HEK293 (cell line): Measurements from ENCODE around the gene HTRA2.

Experiments
- CTCF ChIA-PET: fragments of 350-600 bp; formaldehyde crosslinking; extraction: SDS; loops from one replicate; lab custom pipeline; 2021; ENCODE audit warnings: antibody characterized with exemption; lab: Yijun Ruan, JAX
- POLR2A ChIA-PET: fragments of 300-600 bp; formaldehyde crosslinking; extraction: SDS; loops from one replicate; lab custom pipeline; 2020; ENCODE audit warnings: antibody characterized with exemption, inconsistent platforms; lab: Yijun Ruan, JAX
- H3K27ac ChIP-seq: fragments of 200-500 bp; sonication (Bioruptor generic); 2 replicates; pipeline ENCODE4 v1.5.1; 2014; ENCODE audit warnings: low read depth, low read length, control low read depth, inconsistent platforms; ENCODE audit errors: extremely low read depth
- H3K36me3 ChIP-seq, 2 experiments: fragments of 200-500 bp in 1 of 2; sonication (Bioruptor generic) in 1 of 2; 1 replicate in 1 of 2; 2 replicates in 1 of 2; pipeline ENCODE4 v1.5.1; 2014 to 2017; ENCODE audit warnings: inconsistent platforms in 2 of 2, low read length in 2 of 2; ENCODE audit not compliant: control insufficient read depth in 2 of 2, insufficient read depth in 1 of 2
- H3K4me1 ChIP-seq: fragments of 200-500 bp; sonication (Bioruptor generic); 2 replicates; pipeline ENCODE4 v1.5.1; 2014; ENCODE audit warnings: mild to moderate bottlenecking, low read length, inconsistent platforms; ENCODE audit not compliant: control insufficient read depth, insufficient read depth
- H3K4me3 ChIP-seq: 2 replicates; pipeline ENCODE4 v1.5.1; 2011; ENCODE audit warnings: low read depth, mild to moderate bottlenecking, control low read depth, low read length, moderate library complexity
- H3K9me3 ChIP-seq: fragments of 200-500 bp; sonication (Bioruptor generic); 2 replicates; pipeline ENCODE4 v1.5.1; 2014; ENCODE audit warnings: low read depth, low read length, inconsistent platforms; ENCODE audit not compliant: control insufficient read depth, insufficient read depth
- AEBP2 ChIP-seq: fragments of 450-650 bp; formaldehyde crosslinking; IDR thresholded peaks from 2 replicates; pipeline ENCODE4 v1.5.1; 2016; ENCODE audit warnings: missing biosample characterization, missing genetic modification characterization, borderline replicate concordance
- BCL11B ChIP-seq: fragments of 450-650 bp; formaldehyde crosslinking; IDR thresholded peaks from 2 replicates; pipeline ENCODE4 v1.5.1; 2016; ENCODE audit warnings: low read depth, missing biosample characterization, missing genetic modification characterization
- ELK4 ChIP-seq: IDR thresholded peaks from 2 replicates; pipeline ENCODE4 v1.6.1; 2011; ENCODE audit warnings: mild to moderate bottlenecking, low read depth, low read length, borderline replicate concordance
- GLIS1 ChIP-seq: fragments of 450-650 bp; formaldehyde crosslinking; IDR thresholded peaks from 2 replicates; pipeline ENCODE4 v1.5.1; 2016; ENCODE audit warnings: missing biosample characterization, missing genetic modification characterization
- KLF8 ChIP-seq: fragments of 450-650 bp; formaldehyde crosslinking; IDR thresholded peaks from 2 replicates; pipeline ENCODE4 v1.5.1; 2016; ENCODE audit warnings: missing biosample characterization, missing genetic modification characterization
- MYNN ChIP-seq: fragments of 450-650 bp; formaldehyde crosslinking; IDR thresholded peaks from 2 replicates; pipeline ENCODE4 v1.5.1; 2016; ENCODE audit warnings: missing biosample characterization, missing genetic modification characterization, borderline replicate concordance
- OSR2 ChIP-seq: fragments of 450-650 bp; formaldehyde crosslinking; IDR thresholded peaks from 2 replicates; pipeline ENCODE4 v1.5.1; 2016; ENCODE audit warnings: missing biosample characterization, missing genetic modification characterization
- SP2 ChIP-seq: fragments of 450-650 bp; formaldehyde crosslinking; IDR thresholded peaks from 2 replicates; pipeline ENCODE4 v1.5.1; 2016; ENCODE audit warnings: missing biosample characterization, missing genetic modification characterization
- SP3 ChIP-seq: fragments of 450-650 bp; formaldehyde crosslinking; IDR thresholded peaks from 2 replicates; pipeline ENCODE4 v1.5.1; 2016; ENCODE audit warnings: missing biosample characterization, missing genetic modification characterization
- ZBTB11 ChIP-seq: fragments of 450-650 bp; formaldehyde crosslinking; conservative IDR thresholded peaks from 2 replicates; pipeline ENCODE4 v1.5.1; 2016; ENCODE audit warnings: low read depth, missing biosample characterization, missing genetic modification characterization
- ZBTB26 ChIP-seq: fragments of 450-650 bp; formaldehyde crosslinking; optimal IDR thresholded peaks from 2 replicates; pipeline ENCODE3; 2016; ENCODE audit warnings: missing biosample characterization, mild to moderate bottlenecking, missing genetic modification characterization
- ZBTB7A ChIP-seq: fragments of 450-650 bp; formaldehyde crosslinking; IDR thresholded peaks from 2 replicates; pipeline ENCODE4 v1.5.1; 2016; ENCODE audit warnings: low read depth, missing biosample characterization, missing genetic modification characterization
- ZEB2 ChIP-seq: fragments of 450-650 bp; formaldehyde crosslinking; IDR thresholded peaks from 2 replicates; pipeline ENCODE4 v1.5.1; 2016; ENCODE audit warnings: missing biosample characterization, missing genetic modification characterization
- ZNF112 ChIP-seq: fragments of 450-650 bp; formaldehyde crosslinking; IDR thresholded peaks from 2 replicates; pipeline ENCODE4 v1.5.0; 2017; ENCODE audit warnings: missing biosample characterization, missing genetic modification characterization
- ZNF138 ChIP-seq: fragments of 450-650 bp; formaldehyde crosslinking; IDR thresholded peaks from 2 replicates; pipeline ENCODE4 v1.5.1; 2016; ENCODE audit warnings: missing biosample characterization, missing genetic modification characterization, borderline replicate concordance
- ZNF146 ChIP-seq: fragments of 450-650 bp; formaldehyde crosslinking; IDR thresholded peaks from 2 replicates; pipeline ENCODE4 v1.5.1; 2016; ENCODE audit warnings: missing biosample characterization, missing genetic modification characterization
- ZNF169 ChIP-seq: fragments of 450-650 bp; formaldehyde crosslinking; IDR thresholded peaks from 2 replicates; pipeline ENCODE4 v1.5.1; 2016; ENCODE audit warnings: missing biosample characterization, missing genetic modification characterization
- ZNF202 ChIP-seq: fragments of 450-650 bp; formaldehyde crosslinking; IDR thresholded peaks from 2 replicates; pipeline ENCODE4 v1.5.1; 2016; ENCODE audit warnings: missing biosample characterization, missing genetic modification characterization, borderline replicate concordance
- ZNF23 ChIP-seq: fragments of 450-650 bp; formaldehyde crosslinking; IDR thresholded peaks from 2 replicates; pipeline ENCODE4 v1.5.1; 2016; ENCODE audit warnings: missing biosample characterization, missing genetic modification characterization, borderline replicate concordance
- ZNF302 ChIP-seq: fragments of 450-650 bp; formaldehyde crosslinking; IDR thresholded peaks from 2 replicates; pipeline ENCODE4 v1.5.1; 2016; ENCODE audit warnings: missing biosample characterization, missing genetic modification characterization, low read depth
- ZNF354C ChIP-seq: fragments of 450-650 bp; formaldehyde crosslinking; IDR thresholded peaks from 2 replicates; pipeline ENCODE4 v1.5.1; 2016; ENCODE audit warnings: missing biosample characterization, missing genetic modification characterization, low read depth, borderline replicate concordance
- ZNF394 ChIP-seq: fragments of 450-650 bp; formaldehyde crosslinking; IDR thresholded peaks from 2 replicates; pipeline ENCODE4 v1.5.1; 2016; ENCODE audit warnings: missing biosample characterization, missing genetic modification characterization, mild to moderate bottlenecking, moderate library complexity, borderline replicate concordance
- ZNF404 ChIP-seq: fragments of 450-650 bp; formaldehyde crosslinking; IDR thresholded peaks from 2 replicates; pipeline ENCODE4 v1.5.1; 2017; ENCODE audit warnings: missing biosample characterization, missing genetic modification characterization
- ZNF530 ChIP-seq: fragments of 450-650 bp; formaldehyde crosslinking; IDR thresholded peaks from 2 replicates; pipeline ENCODE4 v1.5.1; 2016; ENCODE audit warnings: low read depth, missing biosample characterization, missing genetic modification characterization
- ZNF600 ChIP-seq: fragments of 450-650 bp; formaldehyde crosslinking; IDR thresholded peaks from 2 replicates; pipeline ENCODE4 v1.5.1; 2016; ENCODE audit warnings: missing biosample characterization, missing genetic modification characterization
- ZNF670 ChIP-seq: fragments of 450-650 bp; formaldehyde crosslinking; IDR thresholded peaks from 2 replicates; pipeline ENCODE4 v1.5.1; 2016; ENCODE audit warnings: missing biosample characterization, missing genetic modification characterization, low read depth
- ZNF747 ChIP-seq: fragments of 450-650 bp; formaldehyde crosslinking; IDR thresholded peaks from 2 replicates; pipeline ENCODE4 v1.5.1; 2016; ENCODE audit warnings: missing biosample characterization, missing genetic modification characterization
- ZNF768 ChIP-seq: fragments of 450-650 bp; formaldehyde crosslinking; IDR thresholded peaks from 2 replicates; pipeline ENCODE4 v1.5.1; 2018; ENCODE audit warnings: missing biosample characterization, mild to moderate bottlenecking, missing genetic modification characterization
- ZSCAN16 ChIP-seq: fragments of 450-650 bp; formaldehyde crosslinking; IDR thresholded peaks from 2 replicates; pipeline ENCODE4 v1.5.1; 2016; ENCODE audit warnings: missing biosample characterization, missing genetic modification characterization

The HTRA2 gene

GRCh38 chr2:74493546-74493945 lies 36.2 kb upstream of the HTRA2 start:
- TF ChIP-seq ZNF354C (tag by site-specific recombination) (no peak), SP2 (no peak), ZNF138 (tag by site-specific recombination) (no peak), ELK4 (no peak), ZNF747 (no peak), ZNF404 (tag by site-specific recombination) (no peak), ZNF768 (tag by site-specific recombination) (no peak), ZNF394 (tag by site-specific recombination) (no peak), ZNF169 (tag by site-specific recombination) (no peak), ZNF146 (tag by site-specific recombination) (no peak), KLF8 (tag by site-specific recombination) (no peak), ZNF302 (no peak), GLIS1 (tag by site-specific recombination) (no peak), ZBTB7A (no peak), MYNN (tag by site-specific recombination) (no peak), SP3 (tag by site-specific recombination) (no peak), ZBTB26 (no peak), ZNF202 (tag by site-specific recombination) (no peak), AEBP2 (tag by site-specific recombination) (no peak), ZNF112 (tag by site-specific recombination) (no peak)
- Histone ChIP-seq H3K9me3 (no peaks in the 10 kb centered on the region), H3K27ac (no peak overlapping the region), H3K4me1 (no peaks in the 10 kb centered on the region), H3K4me3 (no peak overlapping the region), H3K36me3 (peaks cover 0 to 55% of the 10 kb centered on the region in 2 experiments; a peak in 2 of 3 replicates)
- ChIA-PET POLR2A (interaction anchor here (1.3 kb wide), 1 partner anchor 13 kb away, joined by 5 read pairs; the partner anchor contains the start of gene PCGF1), CTCF (interaction anchor here (0.7 to 2.7 kb wide), 3 partner anchors 13 to 246 kb away, joined by 3 to 16 read pairs (median 3); no protein-coding TSS in a partner anchor)

GRCh38 chr2:74495440-74495839 lies 34.3 kb upstream of the HTRA2 start:
- CTCF ChIA-PET: interaction anchor here (0.6 to 0.9 kb wide), 2 partner anchors 11 to 48 kb away, joined by 3 to 10 read pairs; no protein-coding TSS in a partner anchor
- POLR2A ChIA-PET: no interaction called here
- no peak for TF ChIP-seq ZBTB11 (tag by site-specific recombination)
- no peak for TF ChIP-seq BCL11B (tag by site-specific recombination)
- TF ChIP-seq ZNF670 (tag by site-specific recombination): no peak
- no peak for TF ChIP-seq OSR2 (tag by site-specific recombination)
- TF ChIP-seq ZNF23 (tag by site-specific recombination): no peak
- TF ChIP-seq ZSCAN16 (tag by site-specific recombination): no peak
- TF ChIP-seq ZNF112 (tag by site-specific recombination): no peak
- no peak for TF ChIP-seq ZNF530 (tag by site-specific recombination)
- TF ChIP-seq ZEB2 (tag by site-specific recombination): no peak
- no peak for TF ChIP-seq ZNF600 (tag by site-specific recombination)

More at GRCh38 chr2:74495440-74495839, 34.3 kb upstream of the HTRA2 start:
- H3K4me1 ChIP-seq: no peaks in the 10 kb centered on the region
- H3K4me3 ChIP-seq: no peak overlapping the region
- H3K36me3 ChIP-seq: peaks cover 0 to 41% of the 10 kb centered on the region in 2 experiments; a peak in 1 of 3 replicates
- H3K27ac ChIP-seq: no peak overlapping the region
- H3K9me3 ChIP-seq: no peaks in the 10 kb centered on the region
